GM12801 (cell line): ENCODE measurements around the gene MAGOHB.

Experiments
- TF ChIP-seq, protein P1 (sequence below): IDR thresholded peaks from one replicate; pipeline ENCODE4 v1.5.1; 2011; ENCODE audit warnings: control low read depth; ENCODE audit not compliant: insufficient read length; ENCODE audit errors: extremely low read depth

Gene MAGOHB

GRCh38 chr12:10562306-10562933, 51.0 kb downstream of the MAGOHB start:
- TF ChIP-seq, protein P1, sequence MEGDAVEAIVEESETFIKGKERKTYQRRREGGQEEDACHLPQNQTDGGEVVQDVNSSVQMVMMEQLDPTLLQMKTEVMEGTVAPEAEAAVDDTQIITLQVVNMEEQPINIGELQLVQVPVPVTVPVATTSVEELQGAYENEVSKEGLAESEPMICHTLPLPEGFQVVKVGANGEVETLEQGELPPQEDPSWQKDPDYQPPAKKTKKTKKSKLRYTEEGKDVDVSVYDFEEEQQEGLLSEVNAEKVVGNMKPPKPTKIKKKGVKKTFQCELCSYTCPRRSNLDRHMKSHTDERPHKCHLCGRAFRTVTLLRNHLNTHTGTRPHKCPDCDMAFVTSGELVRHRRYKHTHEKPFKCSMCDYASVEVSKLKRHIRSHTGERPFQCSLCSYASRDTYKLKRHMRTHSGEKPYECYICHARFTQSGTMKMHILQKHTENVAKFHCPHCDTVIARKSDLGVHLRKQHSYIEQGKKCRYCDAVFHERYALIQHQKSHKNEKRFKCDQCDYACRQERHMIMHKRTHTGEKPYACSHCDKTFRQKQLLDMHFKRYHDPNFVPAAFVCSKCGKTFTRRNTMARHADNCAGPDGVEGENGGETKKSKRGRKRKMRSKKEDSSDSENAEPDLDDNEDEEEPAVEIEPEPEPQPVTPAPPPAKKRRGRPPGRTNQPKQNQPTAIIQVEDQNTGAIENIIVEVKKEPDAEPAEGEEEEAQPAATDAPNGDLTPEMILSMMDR: no peak

- TF ChIP-seq, protein P1: no peak
Measured at GRCh38 chr12:10559244-10559643, 54.2 kb downstream of the MAGOHB start.

GRCh38 chr12:10558789-10559188, 54.6 kb downstream of the MAGOHB start:
- TF ChIP-seq, protein P1: no peak

- TF ChIP-seq, protein P1: no peak
Measured at GRCh38 chr12:10558301-10558700, 55.1 kb downstream of the MAGOHB start.

GRCh38 chr12:10557766-10558165, 55.6 kb downstream of the MAGOHB start:
- TF ChIP-seq, protein P1: no peak

DNA sequence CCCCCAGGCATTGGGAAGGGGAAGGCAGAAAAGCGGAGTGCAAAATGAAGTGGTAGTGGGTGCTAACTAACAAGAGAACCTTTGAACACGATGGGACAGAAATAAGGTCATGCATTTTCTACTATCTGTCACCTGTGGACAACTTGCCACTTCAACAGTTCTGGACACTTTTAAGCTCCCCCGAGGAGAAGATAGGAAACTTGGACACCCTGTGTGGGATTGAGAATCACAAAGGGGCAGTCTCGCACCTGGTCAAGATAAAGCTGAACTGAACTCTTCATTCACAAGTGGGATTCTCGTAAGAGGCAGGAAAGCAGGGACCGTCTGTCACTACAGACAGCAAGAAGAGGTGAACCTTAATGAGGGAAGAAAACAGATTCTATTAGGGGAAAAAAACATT, 56.1 kb downstream of the MAGOHB start:
- TF ChIP-seq, protein P1: no peak

DNA sequence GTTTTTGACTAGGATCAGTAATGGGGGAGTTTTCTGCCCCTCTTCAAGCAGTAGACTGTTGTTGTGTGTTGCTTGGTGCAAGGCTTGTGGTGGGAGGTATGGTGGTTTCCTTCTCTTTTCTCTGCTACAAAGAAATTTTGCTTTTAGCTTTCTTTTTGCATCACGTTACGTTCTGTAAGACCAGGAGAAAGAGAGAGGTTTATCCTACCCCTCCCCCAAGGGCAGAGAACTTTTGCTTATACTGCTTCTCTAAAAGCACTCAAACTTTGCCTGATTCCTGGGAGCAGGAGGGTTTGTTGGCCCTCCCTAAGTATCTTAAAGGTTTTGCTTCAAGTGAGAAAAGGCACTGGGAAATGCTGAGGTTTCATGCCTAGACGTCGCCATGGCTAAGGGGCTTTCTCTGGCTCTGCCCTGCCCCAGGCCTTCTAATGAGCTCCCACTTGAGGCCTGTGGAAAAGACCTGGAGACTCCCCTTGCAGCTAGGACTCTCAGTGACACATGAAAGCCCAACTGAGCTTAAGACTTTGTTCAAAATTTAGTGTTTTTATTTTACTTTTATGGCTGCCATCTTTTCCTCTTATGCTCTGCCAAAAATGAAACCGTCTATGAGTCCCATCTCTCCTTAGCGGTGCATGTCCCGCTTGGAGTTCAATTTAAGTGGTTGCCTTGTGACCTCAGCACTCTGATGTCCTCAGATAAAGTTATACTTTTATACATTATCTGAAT, 58.5 kb downstream of the MAGOHB start:
- TF ChIP-seq, protein P1: no peak
